GM10248 (cell line): ENCODE data around the gene GUCY2F.

Source experiments
- CTCF ChIA-PET: fragments of 300-600 bp; sonication (Branson Sonifier 250); formaldehyde crosslinking; extraction: SDS; loops from one replicate; lab custom pipeline; 2021; ENCODE audit warnings: antibody characterized with exemption; lab: Yijun Ruan, JAX
- POLR2A ChIA-PET: fragments of 350-650 bp; sonication (Branson Sonifier 250); formaldehyde crosslinking; extraction: SDS; loops from one replicate; lab custom pipeline; 2020; ENCODE audit warnings: antibody characterized with exemption; lab: Yijun Ruan, JAX
- DNase-seq: peaks from one replicate; pipeline ENCODE4 v3.0.0; 2012; ENCODE audit errors: extremely low spot score
- CTCF ChIP-seq: IDR thresholded peaks from 2 replicates; pipeline ENCODE4 v1.5.1; 2012; ENCODE audit warnings: mild to moderate bottlenecking, low read depth; ENCODE audit errors: extremely low read depth, missing control alignments, control extremely low read depth

GUCY2F gene

GRCh38 chrX:109390556-109390955 is 91.3 kb downstream of the GUCY2F start:
- TF ChIP-seq CTCF, result no peak
- no peak for DNase-seq
- ChIA-PET CTCF (interaction anchor here (1.0 to 1.7 kb wide), 2 partner anchors 17 to 691 kb away, joined by 3 to 4 read pairs; no protein-coding TSS in a partner anchor), POLR2A (no interaction called here)

- ChIA-PET POLR2A (no interaction called here), CTCF (interaction anchor here (1.7 kb wide), 1 partner anchor 17 kb away, joined by 3 read pairs; no protein-coding TSS in a partner anchor)
- no peak for TF ChIP-seq CTCF
- DNase-seq, result no peak
Measured at GRCh38 chrX:109389917-109390316, 92.0 kb downstream of the GUCY2F start.

- ChIA-PET CTCF (interaction anchor here (0.7 to 4.3 kb wide), 13 partner anchors 13 to 1160 kb away, joined by 3 to 55 read pairs (median 4); no protein-coding TSS in a partner anchor), POLR2A (no interaction called here)
- TF ChIP-seq CTCF, result peak; percentile 25
- no peak for DNase-seq
Measured at GRCh38 chrX:109384699-109385098, 97.2 kb downstream of the GUCY2F start.

- no peak for DNase-seq
- TF ChIP-seq CTCF, result no peak
- POLR2A ChIA-PET, result no interaction called here
- CTCF ChIA-PET, result interaction anchor here (1.2 to 4.3 kb wide), 3 partner anchors 14 to 682 kb away, joined by 3 to 55 read pairs (median 6); no protein-coding TSS in a partner anchor
Measured at GRCh38 chrX:109382332-109382731, 99.6 kb downstream of the GUCY2F start.

DNA sequence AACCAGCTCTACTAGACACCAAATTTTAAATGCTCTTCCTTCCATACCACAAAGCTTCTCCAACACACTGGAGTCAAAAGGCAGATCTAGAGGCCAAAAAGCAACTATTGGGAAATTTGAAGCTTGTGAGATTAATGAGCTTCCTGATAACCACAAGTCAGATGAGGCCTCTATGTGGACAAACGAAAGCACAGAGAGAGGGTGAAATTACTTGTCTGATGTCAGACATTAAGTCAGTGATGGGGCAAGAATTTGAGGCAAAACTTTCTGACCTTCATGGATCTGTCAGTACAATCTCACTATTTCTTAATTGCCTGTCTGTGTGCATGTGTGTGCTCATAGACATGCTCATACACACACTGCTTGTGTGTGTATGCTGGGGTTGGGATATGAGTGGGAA is 103.6 kb downstream of the GUCY2F start:
- POLR2A ChIA-PET, result no interaction called here
- CTCF ChIA-PET, result interaction anchor here (1.5 kb wide), 1 partner anchor 679 kb away, joined by 4 read pairs; no protein-coding TSS in a partner anchor
- no peak for DNase-seq
- no peak for TF ChIP-seq CTCF

GRCh38 chrX:109374262-109374960 is 107.5 kb downstream of the GUCY2F start:
- no peak for TF ChIP-seq CTCF
- ChIA-PET POLR2A (no interaction called here), CTCF (interaction anchor here (1.7 kb wide), 1 partner anchor 19 kb away, joined by 3 read pairs; no protein-coding TSS in a partner anchor)
- DNase-seq, result no peak
